ENCODE results near the gene RANBP3L. TPM values are rescaled to one million over a fixed set of nuclear protein-coding genes. Genes with fewer than 3 reads are reported as not detected.

Gene RANBP3L
- polyA plus RNA-seq, 1 experiment, result not detected

GRCh38 chr5:36311956-36312355 lies 10.3 kb upstream of the RANBP3L start:
- POLR2A ChIA-PET, result no interaction called here
- DNase-seq (ENCODE audit: low read depth, low spot score), result no peak
- peaks cover 2% of the 10 kb centered on the region; the same call in 1 of the 2 replicates for H3K9me3 ChIP-seq (ENCODE audit: control insufficient read depth, insufficient read depth, low read length)
- TF ChIP-seq CTCF (IDR thresholded peaks at IDR 0.05; ENCODE audit: low read depth, low read length), result no peak
- CTCF ChIA-PET, result no interaction called here
- no peaks in the 10 kb centered on the region for H3K27me3 ChIP-seq (ENCODE audit: control insufficient read depth, insufficient read depth, low read length)
- H3K4me3 ChIP-seq (ENCODE audit: low read depth, low read length), result no peak overlapping the region
- no peak overlapping the region for H3K27ac ChIP-seq (ENCODE audit: low read depth, low read length)

- Histone ChIP-seq H3K4me3 (ENCODE audit: low read depth, low read length) (no peak overlapping the region), H3K27me3 (ENCODE audit: control insufficient read depth, insufficient read depth, low read length) (no peaks in the 10 kb centered on the region), H3K9me3 (ENCODE audit: control insufficient read depth, insufficient read depth, low read length) (peaks cover 2% of the 10 kb centered on the region; the same call in 1 of the 2 replicates), H3K27ac (ENCODE audit: low read depth, low read length) (no peak overlapping the region)
- TF ChIP-seq CTCF (IDR thresholded peaks at IDR 0.05; ENCODE audit: low read depth, low read length), result no peak
- POLR2A ChIA-PET, result no interaction called here
- CTCF ChIA-PET, result no interaction called here
- DNase-seq (ENCODE audit: low read depth, low spot score), result no peak
Observed at GRCh38 chr5:36310138-36310537, 8.4 kb upstream of the RANBP3L start.

GRCh38 chr5:36305571-36306326 lies 4.0 kb upstream of the RANBP3L start:
- H3K9me3 ChIP-seq (ENCODE audit: control insufficient read depth, insufficient read depth, low read length), result no peaks in the 10 kb centered on the region
- no peak overlapping the region for H3K4me3 ChIP-seq (ENCODE audit: low read depth, low read length)
- H3K27me3 ChIP-seq (ENCODE audit: control insufficient read depth, insufficient read depth, low read length), result no peaks in the 10 kb centered on the region
- ChIA-PET CTCF (interaction anchor here (0.6 to 8.9 kb wide), 57 partner anchors 9 to 443 kb away, joined by 3 to 117 read pairs (median 5); partner anchors contain the start of gene NADK2), POLR2A (interaction anchor here (0.8 kb wide), 1 partner anchor 64 kb away, joined by 3 read pairs; the partner anchor contains the start of gene NADK2)
- H3K27ac ChIP-seq (ENCODE audit: low read depth, low read length), result no peak overlapping the region
- peak; percentile 85 for TF ChIP-seq CTCF (IDR thresholded peaks at IDR 0.05; ENCODE audit: low read depth, low read length)
- DNase-seq (ENCODE audit: low read depth, low spot score), result no peak

GRCh38 chr5:36304095-36304805 lies 2.5 kb upstream of the RANBP3L start:
- DNase-seq (ENCODE audit: low read depth, low spot score), result no peak
- POLR2A ChIA-PET, result no interaction called here
- no peaks in the 10 kb centered on the region for H3K9me3 ChIP-seq (ENCODE audit: control insufficient read depth, insufficient read depth, low read length)
- no peak for TF ChIP-seq CTCF (IDR thresholded peaks at IDR 0.05; ENCODE audit: low read depth, low read length)
- no peaks in the 10 kb centered on the region for H3K27me3 ChIP-seq (ENCODE audit: control insufficient read depth, insufficient read depth, low read length)
- H3K27ac ChIP-seq (ENCODE audit: low read depth, low read length), result no peak overlapping the region
- H3K4me3 ChIP-seq (ENCODE audit: low read depth, low read length), result no peak overlapping the region
- CTCF ChIA-PET, result interaction anchor here (0.5 to 8.9 kb wide), 8 partner anchors 38 to 393 kb away, joined by 3 to 117 read pairs (median 12); no protein-coding TSS in a partner anchor

Data from AG04450 (cell line).